Fibroblast of pulmonary artery (primary cell): ENCODE measurements around the gene LRRC43.
A peak's percentile ranks its signal among the peaks of the same experiment; 100 is the strongest.
"Not testable (repeated sequence)": the region's sequence is repeated elsewhere in the genome, so short reads cannot be mapped to it uniquely, and the experiment has no call there.

Experiments
- DNase-seq: peaks from one replicate; pipeline ENCODE4 v3.0.0-alpha.2; 2010; ENCODE audit warnings: low read depth
- H3K4me3 ChIP-seq: replicated peaks from 2 replicates; pipeline ENCODE4 v1.5.1; 2011; ENCODE audit warnings: low read depth, mild to moderate bottlenecking, control low read depth, low read length, moderate library complexity
- CTCF ChIP-seq: IDR thresholded peaks from 2 replicates; pipeline ENCODE4 v1.5.1; 2011; ENCODE audit warnings: mild to moderate bottlenecking, control low read depth, low read length, inconsistent platforms; ENCODE audit errors: missing control alignments

Gene LRRC43

DNA sequence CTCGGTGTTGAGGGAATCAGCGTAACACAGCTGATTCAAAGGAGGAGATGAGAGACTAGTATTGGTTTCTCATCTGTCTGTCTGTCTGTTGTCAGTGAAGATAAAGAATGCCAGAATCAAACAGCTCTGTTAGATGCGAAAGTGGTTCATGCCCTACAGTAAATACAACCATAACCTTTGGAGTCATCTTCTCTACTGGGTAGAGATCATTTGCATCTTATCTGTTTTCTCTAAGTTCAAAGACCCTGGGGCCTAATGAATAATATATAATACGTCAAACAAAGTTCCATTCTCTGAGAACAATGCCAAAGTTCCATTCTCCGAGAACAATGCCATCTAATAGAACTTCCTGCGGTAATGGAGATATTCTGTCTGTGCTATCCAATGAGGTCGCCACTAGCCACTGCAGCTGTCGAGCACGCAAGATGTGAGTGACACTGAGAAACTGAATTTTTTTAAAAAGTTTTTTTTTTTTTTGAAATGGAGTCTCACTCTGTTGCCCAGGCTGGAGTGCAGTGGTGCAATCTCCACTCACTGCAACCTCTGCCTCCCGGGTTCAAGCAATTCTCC, 15.5 kb upstream of the LRRC43 start:
- DNase-seq, result no peak
- H3K4me3 ChIP-seq, result no peak overlapping the region
- TF ChIP-seq CTCF, result no peak

DNA sequence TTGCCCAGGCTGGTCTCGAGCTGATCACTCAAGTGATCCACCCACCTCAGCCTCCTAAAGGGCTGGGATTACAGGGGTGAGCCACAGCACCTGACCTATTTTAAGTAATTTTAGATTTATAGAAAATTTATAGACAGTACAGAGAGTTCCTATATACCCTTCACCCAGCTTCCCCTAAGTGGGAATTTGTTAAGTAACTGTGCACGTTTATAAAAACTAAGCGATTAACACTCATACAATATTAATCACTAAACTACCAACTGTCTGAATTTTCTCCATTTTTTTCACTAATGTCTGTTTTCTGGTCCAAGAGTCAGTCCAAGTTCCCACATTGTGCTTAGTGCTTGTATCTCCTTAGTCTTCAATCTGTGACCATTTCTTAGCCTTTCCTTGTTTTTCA, 14.4 kb upstream of the LRRC43 start:
- no peak for DNase-seq
- TF ChIP-seq CTCF, result no peak
- no peak overlapping the region for H3K4me3 ChIP-seq

GRCh38 chr12:122171399-122171798, 11.5 kb upstream of the LRRC43 start:
- TF ChIP-seq CTCF, result no peak
- no peak overlapping the region for H3K4me3 ChIP-seq
- no peak for DNase-seq

DNA sequence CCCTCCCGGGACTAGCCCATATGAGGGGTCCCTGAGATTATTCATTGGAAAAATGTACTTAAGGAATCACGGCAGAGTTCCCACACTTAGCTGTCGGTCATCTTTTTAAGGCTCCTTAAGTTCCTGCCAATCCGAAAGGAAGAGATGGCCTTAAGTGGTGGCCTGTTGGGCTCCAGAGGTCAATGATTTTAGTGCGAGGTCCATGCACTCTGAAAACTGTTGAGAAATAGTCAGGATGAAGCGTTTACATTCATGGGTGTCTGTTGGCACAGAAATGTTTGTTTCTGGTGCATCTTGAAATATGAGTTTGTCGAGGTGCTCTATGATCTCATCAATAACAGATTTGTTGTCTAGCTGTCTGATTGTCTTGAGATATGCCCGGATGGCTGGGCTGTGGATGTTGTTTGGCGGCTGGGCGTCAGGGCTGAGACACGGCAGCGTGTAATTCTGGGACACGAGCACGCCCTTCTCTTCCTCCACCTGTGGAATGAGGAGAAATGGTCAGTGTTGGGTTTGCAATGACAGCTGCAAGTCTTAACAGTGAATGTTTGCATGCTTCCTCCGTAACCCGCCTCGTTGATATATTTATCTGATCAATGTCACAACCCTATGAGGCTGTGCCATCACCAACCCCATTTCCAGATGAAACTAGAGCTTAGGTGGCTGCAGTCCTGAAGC, 10.5 kb upstream of the LRRC43 start:
- no peak overlapping the region for H3K4me3 ChIP-seq
- no peak for TF ChIP-seq CTCF

DNA sequence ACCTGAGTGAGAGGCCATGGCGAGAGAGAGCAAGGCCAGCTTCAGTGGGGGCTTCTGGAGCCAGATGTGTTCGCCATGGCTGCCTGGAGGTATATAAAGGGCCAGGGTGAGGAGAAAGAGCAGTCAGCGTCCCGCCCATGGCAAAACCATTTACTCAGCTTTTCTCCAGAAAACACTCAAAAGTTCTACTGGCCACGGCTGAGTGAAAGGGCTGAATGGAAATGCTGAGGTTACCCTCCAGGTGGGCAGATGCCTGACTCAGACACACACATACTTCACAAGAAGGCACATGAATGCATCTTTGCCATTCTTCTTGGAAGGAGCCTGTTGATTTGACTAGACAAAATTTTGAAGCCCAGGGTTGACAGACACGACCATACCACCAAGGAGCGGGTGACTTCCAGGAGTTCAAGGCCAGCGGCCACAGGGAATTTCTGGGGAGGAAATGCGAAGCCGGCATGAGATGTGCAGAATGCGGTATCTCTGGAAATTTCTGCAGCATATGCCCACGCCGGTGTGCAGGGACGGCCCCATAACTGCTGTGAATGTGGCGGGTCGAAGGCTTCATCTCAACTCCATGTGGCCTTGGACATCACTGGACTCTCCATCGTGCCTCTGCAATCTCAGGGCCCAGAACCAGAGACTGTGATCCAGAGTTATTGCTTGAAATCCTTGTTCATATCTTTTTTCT, 8.6 kb upstream of the LRRC43 start, which contains the start of gene IL31:
TSS of gene IL31 (minus strand) at position 67 of the 691 bp plus-strand sequence. CDS start at position 18, 49 bp downstream.
- no peak for TF ChIP-seq CTCF
- H3K4me3 ChIP-seq, result no peak within 1 kb of the TSS
- DNase-seq, result no peak

More for the DNA sequence above, 10.5 kb upstream of the LRRC43 start:
- no peak for DNase-seq

- not testable (repeated sequence) for H3K4me3 ChIP-seq, DNase-seq
Observed at GRCh38 chr12:122176473-122176872, 6.5 kb upstream of the LRRC43 start.

DNA sequence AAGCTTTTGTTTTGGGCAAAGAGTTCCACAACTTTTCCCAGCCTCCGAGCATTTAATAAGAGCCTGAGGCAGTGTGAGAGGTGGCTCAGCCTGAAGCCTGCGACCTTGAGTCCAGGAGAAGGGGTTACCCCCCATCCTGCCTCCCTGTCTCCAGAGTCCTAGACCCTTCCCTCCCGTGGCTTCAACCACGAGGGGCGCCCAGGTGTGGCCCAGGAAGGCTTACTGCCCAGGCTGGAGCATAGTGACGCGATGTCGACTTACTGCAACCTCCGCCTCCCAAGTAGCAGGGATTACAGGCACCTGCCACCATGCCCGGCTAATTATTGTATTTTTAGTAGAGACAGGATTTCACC, 641 bp downstream of the LRRC43 start:
- no peak for DNase-seq
- peak overlapping the region; percentile 47 for H3K4me3 ChIP-seq
- no peak for TF ChIP-seq CTCF
